GM19239 (cell line): ENCODE results near the gene CD7.

Experiments used
- DNase-seq: peaks from one replicate; pipeline ENCODE4 v3.0.0; 2011; ENCODE audit warnings: low spot score; ENCODE audit not compliant: insufficient read length
- FAIRE-seq: peaks from 2 replicates; lab custom pipeline; 2011; peaks lifted over from hg19 to GRCh38; lab: Jason Lieb, UNC

Gene CD7

GRCh38 chr17:82267575-82268379, 49.6 kb downstream of the CD7 start:
- no peak for DNase-seq
- no peak for FAIRE-seq

GRCh38 chr17:82266142-82266541, 51.3 kb downstream of the CD7 start:
- DNase-seq (no peak), FAIRE-seq (no peak)
